IPS-18a (cell line): ENCODE results near the gene CLEC16A.

Experiments used
- H3K27ac ChIP-seq: one replicate; pipeline ENCODE4 v1.5.1; 2013; ENCODE audit warnings: low read length
- H3K27me3 ChIP-seq: one replicate; pipeline ENCODE4 v1.6.1; 2013; ENCODE audit warnings: mild to moderate bottlenecking, low read length; ENCODE audit not compliant: control insufficient read depth, insufficient read depth
- H3K36me3 ChIP-seq: one replicate; pipeline ENCODE4 v1.6.1; 2013; ENCODE audit warnings: low read depth, low read length; ENCODE audit not compliant: control insufficient read depth
- H3K4me1 ChIP-seq: one replicate; pipeline ENCODE4 v1.6.1; 2013; ENCODE audit warnings: low read depth, low read length; ENCODE audit not compliant: control insufficient read depth
- H3K4me3 ChIP-seq: one replicate; pipeline ENCODE4 v1.5.1; 2013; ENCODE audit warnings: low read length
- H3K9ac ChIP-seq: one replicate; pipeline ENCODE4 v1.6.1; 2013; ENCODE audit warnings: mild to moderate bottlenecking, low read length, moderate library complexity
- H3K9me3 ChIP-seq: one replicate; pipeline ENCODE4 v1.6.1; 2013; ENCODE audit warnings: low read depth, low read length; ENCODE audit not compliant: control insufficient read depth

CLEC16A gene

DNA sequence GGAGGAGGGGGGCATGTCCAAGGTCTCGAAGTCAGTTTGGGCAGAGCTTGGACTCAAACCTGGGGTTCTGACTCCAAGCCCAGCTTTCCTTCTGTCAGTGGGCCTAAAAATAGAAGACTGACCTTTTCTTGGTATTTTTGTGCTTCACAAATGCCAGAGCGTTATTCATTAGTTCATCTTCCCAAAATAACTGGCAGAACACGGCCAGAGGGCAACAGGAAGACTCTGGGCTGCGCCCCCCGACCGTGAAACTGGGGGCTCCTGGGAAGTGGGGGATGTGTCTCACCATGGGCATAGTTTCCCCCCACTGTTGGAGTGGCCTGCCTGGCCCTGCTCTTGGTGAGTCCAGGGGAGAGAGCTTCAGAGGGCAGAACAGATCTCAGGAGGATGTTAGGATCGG is 217.6 kb downstream of the CLEC16A start:
- Histone ChIP-seq H3K27me3 (no peaks in the 10 kb centered on the region), H3K4me3 (no peak overlapping the region), H3K9ac (no peak overlapping the region), H3K4me1 (no peaks in the 10 kb centered on the region), H3K27ac (no peak overlapping the region), H3K9me3 (no peaks in the 10 kb centered on the region), H3K36me3 (no peaks in the 10 kb centered on the region)

DNA sequence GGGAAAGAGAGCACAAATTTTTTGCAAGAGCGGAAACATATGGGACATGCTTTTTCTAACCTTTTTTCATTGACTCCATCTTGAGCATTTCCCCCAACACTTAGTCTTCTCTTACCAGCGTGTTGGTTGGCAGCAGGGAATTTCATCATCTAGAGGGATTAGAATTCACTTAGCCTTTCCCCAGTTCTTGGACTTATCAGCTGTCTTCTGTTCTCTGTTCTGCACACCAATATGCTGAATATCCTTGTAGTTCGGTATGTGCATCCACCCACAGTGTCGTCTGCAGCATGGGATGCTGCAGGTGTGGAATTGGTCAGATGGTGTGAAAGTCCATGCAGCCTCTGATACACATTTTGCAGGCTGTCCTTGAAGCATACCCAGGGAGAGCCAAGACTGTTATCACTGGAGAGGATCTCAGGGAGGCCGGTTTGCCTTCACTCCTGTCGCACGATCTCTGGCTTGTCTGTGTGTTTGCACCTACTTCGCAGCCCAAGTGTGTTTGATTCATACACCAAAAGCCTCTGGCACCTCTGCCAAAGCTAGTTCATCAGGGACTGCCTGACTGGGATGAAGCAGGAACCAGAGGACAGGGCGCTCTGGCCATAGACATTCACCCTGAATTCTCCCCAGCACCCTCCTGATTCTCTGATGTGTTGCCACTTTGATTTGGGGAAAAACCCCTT is 218.4 kb downstream of the CLEC16A start:
- Histone ChIP-seq H3K9me3 (no peaks in the 10 kb centered on the region), H3K4me1 (no peaks in the 10 kb centered on the region), H3K27ac (no peak overlapping the region), H3K27me3 (no peaks in the 10 kb centered on the region), H3K4me3 (no peak overlapping the region), H3K9ac (no peak overlapping the region), H3K36me3 (no peaks in the 10 kb centered on the region)

DNA sequence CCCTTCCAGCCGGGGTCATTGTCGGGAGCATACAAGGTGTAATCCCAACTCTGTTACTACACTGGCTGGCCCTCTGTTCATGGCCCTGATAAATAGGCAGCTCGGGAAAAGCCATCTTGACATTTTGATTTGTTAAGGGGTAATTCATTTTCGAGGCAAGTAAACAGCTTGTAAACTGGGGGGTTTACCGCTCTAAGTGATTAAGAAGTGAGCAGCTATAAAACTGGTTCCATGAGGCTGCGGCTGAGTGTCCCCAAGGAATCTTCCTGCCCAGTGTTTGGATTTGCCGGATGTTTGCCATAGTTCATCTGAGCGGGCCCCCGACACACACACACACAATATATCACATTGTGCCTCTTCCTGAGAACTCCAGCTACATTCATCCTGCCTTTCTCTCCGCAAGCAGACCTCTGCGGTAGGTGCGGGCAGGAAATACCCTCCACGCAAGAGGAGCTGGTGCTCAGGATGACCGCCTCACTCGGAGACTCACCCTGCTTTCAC is 219.4 kb downstream of the CLEC16A start:
- Histone ChIP-seq H3K4me1 (no peaks in the 10 kb centered on the region), H3K27me3 (no peaks in the 10 kb centered on the region), H3K9me3 (no peaks in the 10 kb centered on the region), H3K4me3 (no peak overlapping the region), H3K36me3 (no peaks in the 10 kb centered on the region), H3K27ac (no peak overlapping the region), H3K9ac (no peak overlapping the region)

DNA sequence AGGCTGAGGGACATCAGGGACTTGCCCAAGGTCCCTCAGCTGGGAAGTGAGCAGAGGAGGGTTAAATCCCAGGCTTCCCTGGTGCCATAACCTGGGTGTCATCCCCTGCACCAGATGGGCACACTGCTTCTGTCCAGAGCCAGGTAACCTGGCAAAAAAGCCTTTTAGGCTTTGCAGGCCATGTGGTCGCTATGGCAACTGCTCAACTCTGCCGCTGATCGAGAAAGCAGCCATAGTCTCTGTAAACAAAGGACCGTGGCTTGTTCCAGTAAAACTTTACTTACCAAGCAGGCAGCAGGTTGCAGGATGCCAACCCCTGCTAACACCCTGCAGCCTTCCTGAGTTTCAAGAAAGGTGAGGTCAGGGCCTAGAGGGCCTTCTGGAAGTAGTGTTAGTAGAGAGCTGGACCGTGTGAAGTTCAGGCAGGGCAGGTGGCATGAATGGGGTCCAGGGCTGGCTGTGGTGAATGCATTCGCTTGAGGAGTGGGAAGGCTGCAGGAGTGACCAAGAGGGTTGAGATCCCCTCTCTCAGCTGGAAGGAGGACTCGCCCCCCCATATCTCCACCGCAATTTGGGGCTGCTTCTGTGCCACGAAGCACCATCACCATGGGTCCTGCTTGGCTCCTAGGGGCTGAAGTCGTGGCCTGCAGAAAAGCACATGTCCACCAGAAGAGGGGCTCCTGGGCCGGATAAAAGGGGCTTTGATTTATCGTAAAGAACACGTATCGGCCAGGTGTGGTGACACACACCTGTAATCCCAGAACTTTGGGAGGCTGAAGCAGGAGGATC is 220.3 kb downstream of the CLEC16A start:
- Histone ChIP-seq H3K4me1 (no peaks in the 10 kb centered on the region), H3K27ac (no peak overlapping the region), H3K36me3 (no peaks in the 10 kb centered on the region)

DNA sequence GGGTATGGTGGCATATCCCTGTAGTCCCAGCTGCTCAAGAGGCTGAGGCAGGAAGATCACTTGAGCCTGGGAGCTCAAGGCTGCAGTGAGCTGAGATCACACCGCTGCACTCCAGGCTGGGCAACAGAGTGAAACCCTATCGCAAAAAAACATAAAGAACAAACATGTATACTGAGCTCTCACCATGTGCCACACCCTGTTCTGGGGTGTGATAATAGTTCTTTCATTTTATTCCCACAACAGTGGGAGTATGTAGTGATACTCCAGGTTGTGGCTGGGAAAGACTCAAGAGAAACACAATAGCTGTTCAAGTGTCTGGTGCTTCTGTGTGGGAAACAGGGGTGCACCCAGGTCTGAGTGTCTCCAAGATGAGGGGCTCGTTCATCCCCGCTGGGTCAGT is 221.0 kb downstream of the CLEC16A start:
- Histone ChIP-seq H3K4me1 (no peaks in the 10 kb centered on the region), H3K27ac (no peak overlapping the region), H3K36me3 (no peaks in the 10 kb centered on the region), H3K4me3 (no peak overlapping the region), H3K9ac (no peak overlapping the region), H3K9me3 (no peaks in the 10 kb centered on the region), H3K27me3 (no peaks in the 10 kb centered on the region)

More for the DNA sequence above, 220.3 kb downstream of the CLEC16A start:
- H3K9me3 ChIP-seq = no peaks in the 10 kb centered on the region
- H3K9ac ChIP-seq = no peak overlapping the region
- no peak overlapping the region for H3K4me3 ChIP-seq
- H3K27me3 ChIP-seq = no peaks in the 10 kb centered on the region

DNA sequence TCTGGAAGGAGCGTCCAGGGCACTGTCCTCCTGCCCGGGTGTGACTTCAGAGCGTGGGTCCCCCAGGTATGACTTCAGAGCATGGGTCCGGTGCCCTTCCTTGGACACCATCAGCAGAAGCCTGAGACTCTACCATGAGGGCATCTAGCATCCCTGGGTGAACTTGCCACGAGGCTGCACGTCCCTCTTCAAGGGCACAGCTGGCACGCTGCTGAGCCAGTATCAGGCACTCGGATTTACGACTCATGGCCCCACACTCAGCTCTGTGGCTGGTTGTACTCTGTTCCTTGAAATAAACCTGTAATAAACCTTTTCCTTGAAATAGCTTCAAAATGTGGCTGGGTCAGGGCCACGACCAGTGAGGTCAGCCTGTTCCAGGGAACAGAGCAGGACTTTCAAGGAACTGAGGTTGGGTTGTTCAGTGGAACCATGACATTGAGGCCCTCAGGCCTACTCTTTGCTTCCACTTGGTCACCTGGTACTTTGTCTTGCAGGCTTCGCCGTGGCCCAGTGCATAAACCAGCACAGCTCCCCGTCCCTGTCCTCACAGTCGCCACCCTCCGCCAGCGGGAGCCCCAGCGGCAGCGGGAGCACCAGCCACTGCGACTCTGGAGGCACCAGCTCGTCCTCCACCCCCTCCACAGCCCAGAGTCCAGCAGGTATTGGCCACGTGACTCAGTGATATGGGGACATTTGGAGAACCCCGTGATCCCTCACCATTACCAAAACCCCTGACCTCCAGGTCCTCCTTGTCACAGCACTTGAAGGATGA is 221.7 kb downstream of the CLEC16A start:
- no peak overlapping the region for H3K9ac ChIP-seq
- no peaks in the 10 kb centered on the region for H3K9me3 ChIP-seq
- H3K27ac ChIP-seq = no peak overlapping the region
- H3K4me1 ChIP-seq = no peaks in the 10 kb centered on the region
- no peak overlapping the region for H3K4me3 ChIP-seq
- H3K36me3 ChIP-seq = no peaks in the 10 kb centered on the region
- no peaks in the 10 kb centered on the region for H3K27me3 ChIP-seq

DNA sequence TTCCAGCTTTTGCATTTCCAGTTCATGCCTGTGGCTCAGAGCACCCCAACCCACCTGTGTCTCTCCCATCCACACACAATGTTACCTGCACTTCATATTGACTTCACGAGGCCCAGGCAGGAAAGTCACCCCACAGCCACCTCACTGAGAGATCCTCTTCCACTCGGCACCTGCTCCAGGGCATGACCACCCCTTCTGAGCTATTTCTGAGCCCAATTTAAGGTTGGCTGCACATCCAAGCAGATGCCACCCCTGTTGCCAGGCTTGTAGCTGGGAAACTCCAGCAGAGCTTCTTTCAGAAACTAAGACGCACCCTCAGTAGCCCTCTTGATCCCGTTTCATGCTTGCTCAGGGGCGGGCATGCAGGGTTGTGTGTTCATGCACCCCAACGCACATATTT is 223.2 kb downstream of the CLEC16A start:
- H3K4me3 ChIP-seq = no peak overlapping the region
- H3K9me3 ChIP-seq = no peaks in the 10 kb centered on the region
- no peaks in the 10 kb centered on the region for H3K27me3 ChIP-seq
- no peak overlapping the region for H3K9ac ChIP-seq
- no peaks in the 10 kb centered on the region for H3K36me3 ChIP-seq
- H3K4me1 ChIP-seq = no peaks in the 10 kb centered on the region
- no peak overlapping the region for H3K27ac ChIP-seq

DNA sequence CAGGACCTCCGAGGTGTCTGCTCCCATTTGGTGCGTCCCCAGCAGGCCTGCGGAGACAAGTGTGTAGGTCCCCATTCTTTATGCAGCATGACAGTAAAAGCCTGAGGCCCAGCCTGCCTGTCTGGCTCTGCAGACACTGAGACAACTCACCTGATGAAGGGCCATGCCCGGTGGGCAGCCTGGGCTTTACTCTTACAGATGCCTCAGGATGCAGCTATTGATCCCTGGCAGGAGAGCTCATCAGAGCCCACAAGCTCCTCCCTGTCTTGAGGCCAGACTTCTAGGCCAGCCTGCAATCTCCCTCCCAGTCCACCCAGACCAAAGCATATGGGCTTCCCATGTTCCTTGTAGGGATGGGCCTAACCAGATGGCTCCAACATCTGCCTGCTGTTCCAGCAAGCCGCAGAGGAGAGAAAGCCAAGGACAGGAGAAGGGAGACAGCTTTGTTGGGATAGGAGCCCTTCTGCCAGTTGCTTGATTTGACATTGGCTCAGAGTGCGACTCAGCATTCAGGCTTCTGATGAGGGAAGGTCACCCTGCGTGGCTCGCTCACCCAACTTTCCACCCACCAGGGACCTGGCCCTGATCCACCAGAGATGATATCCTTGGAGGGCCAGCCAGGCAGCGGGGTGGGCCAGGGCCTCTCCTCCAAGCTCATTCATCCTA is 224.2 kb downstream of the CLEC16A start:
- Histone ChIP-seq H3K9ac (no peak overlapping the region), H3K4me3 (no peak overlapping the region), H3K36me3 (no peaks in the 10 kb centered on the region), H3K4me1 (no peaks in the 10 kb centered on the region), H3K27me3 (no peaks in the 10 kb centered on the region), H3K9me3 (no peaks in the 10 kb centered on the region), H3K27ac (no peak overlapping the region)

DNA sequence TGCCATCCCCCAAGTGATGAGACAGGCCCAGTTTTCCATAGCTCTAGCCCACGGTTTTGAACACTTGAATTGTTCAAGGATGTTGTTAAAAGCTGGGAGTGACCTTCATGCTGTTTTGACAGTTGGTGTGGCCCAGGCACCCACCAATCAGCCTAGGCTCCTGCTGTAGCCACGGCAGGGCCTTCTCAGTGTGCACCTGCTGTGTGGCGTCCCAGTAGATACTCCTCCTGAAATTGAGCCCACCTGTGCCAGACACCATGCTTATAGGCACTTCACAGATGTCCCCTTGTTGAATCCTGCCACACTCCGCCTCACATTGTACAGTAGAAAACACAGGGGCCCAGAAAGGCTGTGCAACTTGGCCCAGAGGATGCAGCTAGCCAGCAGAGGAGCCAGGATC is 225.3 kb downstream of the CLEC16A start:
- no peak overlapping the region for H3K4me3 ChIP-seq
- no peaks in the 10 kb centered on the region for H3K27me3 ChIP-seq
- H3K9me3 ChIP-seq = no peaks in the 10 kb centered on the region
- H3K9ac ChIP-seq = no peak overlapping the region
- H3K27ac ChIP-seq = no peak overlapping the region
- H3K36me3 ChIP-seq = no peaks in the 10 kb centered on the region
- H3K4me1 ChIP-seq = no peaks in the 10 kb centered on the region

DNA sequence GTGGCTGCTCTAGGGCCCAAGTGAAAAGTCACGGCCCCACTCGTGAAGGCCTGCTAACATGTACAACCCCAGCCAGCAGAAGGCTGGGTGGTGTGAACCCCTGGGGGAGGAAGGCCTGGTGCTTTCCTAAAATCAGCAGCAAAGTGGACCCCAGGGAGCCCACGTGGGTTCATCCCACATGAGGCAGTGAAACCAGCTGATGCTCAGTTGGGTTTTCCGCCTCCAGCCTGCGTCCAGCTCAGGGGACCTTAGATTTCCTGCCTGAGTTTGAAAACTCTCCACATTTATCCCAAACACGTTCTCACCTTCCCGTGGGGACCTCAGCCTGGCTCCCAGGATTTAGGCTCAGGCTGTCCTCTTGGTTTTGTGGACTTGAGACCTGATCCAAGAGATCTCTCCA is 225.8 kb downstream of the CLEC16A start:
- no peak overlapping the region for H3K27ac ChIP-seq
- no peaks in the 10 kb centered on the region for H3K4me1 ChIP-seq
- no peaks in the 10 kb centered on the region for H3K9me3 ChIP-seq
- no peaks in the 10 kb centered on the region for H3K27me3 ChIP-seq
- H3K9ac ChIP-seq = no peak overlapping the region
- H3K4me3 ChIP-seq = no peak overlapping the region
- no peaks in the 10 kb centered on the region for H3K36me3 ChIP-seq
